GM06990 (cell line): ENCODE results near the gene MS4A3.

Experiments
- DNase-seq: peaks from one replicate; pipeline ENCODE4 v3.0.0-alpha.2; 2011; ENCODE audit not compliant: insufficient read length; ENCODE audit errors: extremely low read depth
- H3K27me3 ChIP-seq: replicated peaks from 2 replicates; pipeline ENCODE4 v1.6.0; 2011; ENCODE audit warnings: low read length; ENCODE audit not compliant: control insufficient read depth, insufficient read depth
- H3K36me3 ChIP-seq: 2 replicates; pipeline ENCODE4 v1.5.1; 2011; ENCODE audit warnings: low read length; ENCODE audit not compliant: control insufficient read depth, insufficient read depth
- H3K4me3 ChIP-seq: replicated peaks from 2 replicates; pipeline ENCODE4 v1.5.1; 2011; ENCODE audit warnings: low read depth, mild to moderate bottlenecking, control low read depth, low read length
- CTCF ChIP-seq: IDR thresholded peaks from 2 replicates; pipeline ENCODE4 v1.5.1; 2011; ENCODE audit warnings: low read length, control low read depth, mild to moderate bottlenecking, inconsistent platforms; ENCODE audit not compliant: insufficient read depth, poor library complexity, severe bottlenecking

MS4A3 gene

GRCh38 chr11:60087239-60087638 lies 30.8 kb downstream of the MS4A3 start:
- Histone ChIP-seq H3K36me3 (no peaks in the 10 kb centered on the region), H3K4me3 (no peak overlapping the region), H3K27me3 (no peaks in the 10 kb centered on the region; the same call in 1 of the 2 replicates)
- DNase-seq, result no peak
- TF ChIP-seq CTCF, result no peak

DNA sequence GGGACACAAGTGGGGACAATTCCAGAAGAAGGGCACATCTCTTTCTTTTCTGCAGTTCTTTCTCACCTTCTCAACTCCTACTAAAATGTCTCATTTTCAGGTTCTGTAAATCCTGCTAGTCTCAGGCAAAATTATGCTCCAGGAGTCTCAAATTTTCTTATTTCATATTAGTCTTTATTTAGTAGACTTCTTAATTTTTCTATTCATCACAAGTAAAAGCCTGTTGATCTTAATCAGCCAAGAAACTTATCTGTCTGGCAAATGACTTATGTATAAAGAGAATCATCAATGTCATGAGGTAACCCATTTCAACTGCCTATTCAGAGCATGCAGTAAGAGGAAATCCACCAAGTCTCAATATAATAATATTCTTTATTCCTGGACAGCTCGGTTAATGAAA lies 31.9 kb downstream of the MS4A3 start, which contains the start of gene MS4A2:
TSS of gene MS4A2 (plus strand) at position 301 of the 400 bp plus-strand sequence. CDS start 102 bp downstream, outside the sequence.
- no peaks in the 10 kb centered on the region; the same call in 1 of the 2 replicates for H3K27me3 ChIP-seq
- H3K4me3 ChIP-seq, result no peak within 1 kb of the TSS
- TF ChIP-seq CTCF, result no peak
- no peak for DNase-seq
- no peaks in the 10 kb centered on the region for H3K36me3 ChIP-seq

- no peaks in the 10 kb centered on the region for H3K36me3 ChIP-seq
- TF ChIP-seq CTCF, result no peak
- no peaks in the 10 kb centered on the region; the same call in 1 of the 2 replicates for H3K27me3 ChIP-seq
- no peak overlapping the region for H3K4me3 ChIP-seq
- DNase-seq, result no peak
Observed at GRCh38 chr11:60095477-60096120, 39.1 kb downstream of the MS4A3 start.

DNA sequence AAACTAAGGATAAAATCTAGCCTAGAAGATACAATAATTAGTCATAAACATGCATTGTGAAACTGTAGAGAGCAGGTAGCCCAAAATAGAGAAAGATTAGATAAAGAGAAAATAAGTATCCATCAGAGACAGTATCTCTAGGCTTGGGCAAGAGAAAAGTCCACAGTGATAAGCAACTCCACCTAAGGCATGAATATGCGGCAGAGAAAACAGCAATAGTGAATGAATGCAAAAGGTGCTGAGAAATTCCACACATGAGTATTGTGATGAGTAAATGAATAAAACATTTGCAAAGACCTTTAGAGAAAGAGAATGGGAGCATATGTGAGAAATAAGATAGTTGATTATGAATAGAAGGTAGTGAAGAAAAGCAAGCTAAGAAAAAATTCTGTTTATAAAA lies 40.7 kb downstream of the MS4A3 start:
- Histone ChIP-seq H3K4me3 (no peak overlapping the region), H3K36me3 (no peaks in the 10 kb centered on the region), H3K27me3 (no peaks in the 10 kb centered on the region; the same call in 1 of the 2 replicates)
- TF ChIP-seq CTCF, result no peak
- no peak for DNase-seq

DNA sequence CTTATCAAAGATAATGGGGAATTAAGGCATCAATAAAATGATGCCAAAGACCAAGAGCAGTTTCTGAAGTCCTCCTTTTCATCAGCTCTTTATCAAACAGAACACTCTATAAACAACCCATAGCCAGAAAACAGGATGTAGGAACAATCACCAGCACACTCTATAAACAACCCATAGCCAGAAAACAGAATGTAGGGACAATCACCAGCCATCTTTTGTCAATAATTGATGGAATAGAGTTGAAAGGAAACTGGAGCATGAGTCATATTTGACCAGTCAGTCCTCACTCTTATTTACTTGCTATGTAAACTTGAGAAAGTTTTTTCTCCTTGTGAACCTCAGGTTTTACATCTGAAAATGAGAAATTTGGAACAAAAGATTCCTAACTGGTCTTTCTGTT lies 42.0 kb downstream of the MS4A3 start:
- no peak for TF ChIP-seq CTCF
- no peak for DNase-seq
- Histone ChIP-seq H3K36me3 (no peaks in the 10 kb centered on the region), H3K4me3 (no peak overlapping the region), H3K27me3 (no peaks in the 10 kb centered on the region; the same call in 1 of the 2 replicates)
